ENCODE measurements around the gene TMPRSS4.

GRCh38 chr11:118105657-118106305 is 28.9 kb downstream of the TMPRSS4 start:
- TF ChIP-seq POLR2A (IDR thresholded peaks at IDR 0.05) (no peak), CTCF (IDR thresholded peaks at IDR 0.05) (no peak)
